Sciatic nerve (tissue), 2 donors: ENCODE measurements around the gene CPE. TPM values are rescaled to one million over a fixed set of nuclear protein-coding genes. Genes with fewer than 3 reads are reported as not detected.

ENCODE experiments used
- ATAC-seq: fragments of 200-7000 bp; cut with Tn5 transposase; one replicate; pipeline ENCODE4 v1.9.1; 2020; ENCODE audit warnings: mild to moderate bottlenecking, moderate library complexity
- DNase-seq: peaks from one replicate; pipeline ENCODE4 v3.0.0-alpha.2; 2020; ENCODE audit warnings: low spot score
- intact Hi-C: fragments of 100-400 bp; cut with DNase I; formaldehyde crosslinking; loops from one replicate; pipeline ENCODE4 v1.14.2; 2022
- total RNA-seq: library from RNA; stranded (reverse); fragmentation: NEBNext Ultra II Directional; extraction: Animal tissue kit (Norgen Biotek cat#: 25700); gene quantifications from one replicate; pipeline ENCODE4 v1.2.1, GENCODE V29; 2021
- donor health status: DM: no; HTN: no; CAD: no.
- donor health status: DM: no; HTN: no; CAD: no.

CPE gene
- total RNA-seq, 1 donor from 2014 or later = 109 TPM

GRCh38 chr4:165393704-165394103, 14.9 kb downstream of the CPE start:
- ATAC-seq (no peak), DNase-seq (no peak)
- intact Hi-C loops = no loop called here

GRCh38 chr4:165394275-165394674, 15.5 kb downstream of the CPE start:
- intact Hi-C loops = no loop called here

DNA sequence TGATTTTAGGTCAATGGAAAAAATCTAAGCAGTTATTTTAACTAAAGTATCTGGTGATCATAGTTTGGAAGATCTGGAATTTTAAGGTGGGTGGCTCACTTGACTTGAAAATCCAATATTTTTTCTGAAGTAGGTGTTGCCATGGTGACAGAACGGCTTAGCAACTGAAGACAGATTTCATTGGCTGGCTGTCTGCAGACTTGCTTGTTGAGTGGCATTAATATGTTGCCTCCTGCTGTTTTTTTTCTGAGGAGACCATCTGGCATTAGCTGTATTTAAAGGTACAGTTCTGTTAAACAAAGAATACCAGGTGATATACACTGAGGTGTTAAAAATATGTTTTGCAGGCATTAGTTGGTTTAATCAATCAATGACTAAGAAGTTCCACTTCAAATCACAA, 19.8 kb downstream of the CPE start:
- intact Hi-C loops = no loop called here
- DNase-seq = no peak
- ATAC-seq = no peak

More at GRCh38 chr4:165394275-165394674, 15.5 kb downstream of the CPE start:
- ATAC-seq = no peak
- DNase-seq = no peak

DNA sequence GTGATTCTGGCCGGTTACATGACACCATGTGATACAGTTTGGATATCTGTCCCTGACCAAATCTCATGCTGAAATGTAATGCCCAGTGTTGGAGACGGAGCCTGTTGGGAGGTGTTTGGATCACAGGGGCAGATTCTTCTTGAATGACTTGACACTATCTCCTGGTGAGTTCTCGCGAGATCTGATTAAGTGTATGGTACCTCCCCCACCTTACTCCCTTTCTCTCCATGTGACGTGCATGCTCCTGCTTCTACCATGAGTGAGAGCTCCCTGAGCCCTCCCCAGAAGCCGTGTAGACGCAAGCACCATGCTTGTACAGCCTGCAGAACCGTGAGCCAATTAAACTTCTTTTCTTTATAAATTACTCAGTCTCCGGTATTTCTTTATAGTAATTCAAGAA, 23.6 kb downstream of the CPE start:
- ATAC-seq (no peak), DNase-seq (no peak)
- intact Hi-C loops = no loop called here

DNA sequence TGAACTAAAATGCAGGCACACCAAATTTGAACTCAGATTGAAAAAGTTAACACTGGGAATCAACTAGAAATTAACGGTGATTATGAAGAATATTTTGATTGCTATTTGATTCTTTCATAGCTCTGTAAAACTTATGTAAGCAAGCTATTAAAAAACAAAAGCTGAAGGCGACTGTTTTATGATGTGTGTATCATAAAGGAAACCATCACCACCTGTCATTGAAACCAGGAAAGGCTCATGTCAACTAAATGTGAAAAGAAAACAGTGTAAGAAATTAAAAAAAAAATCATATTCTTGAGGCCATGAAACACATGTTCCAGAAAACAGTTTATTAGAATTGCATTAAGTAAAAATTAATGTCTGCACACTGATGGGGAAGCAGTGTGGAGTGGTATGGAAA, 24.2 kb downstream of the CPE start:
- intact Hi-C loops = no loop called here
- DNase-seq = no peak
- no peak for ATAC-seq

DNA sequence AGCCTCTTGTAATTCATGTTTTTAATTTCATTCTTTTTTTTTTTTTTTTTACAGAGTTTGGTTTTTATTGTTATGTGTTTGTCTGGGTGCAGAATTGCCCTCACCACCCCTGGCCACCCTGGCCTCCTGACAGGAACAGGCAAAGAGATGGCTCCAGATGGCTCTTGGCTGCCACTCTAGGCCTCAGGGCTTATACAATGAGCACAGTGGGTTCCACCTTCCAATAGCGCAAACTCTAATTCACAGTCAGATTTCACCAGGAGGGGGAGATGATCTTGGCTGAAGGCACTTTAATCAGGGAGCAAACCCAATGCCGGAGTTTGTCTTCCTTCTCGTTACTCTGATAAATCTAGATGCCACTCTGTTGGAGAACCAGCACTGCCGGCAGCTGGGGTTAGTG, 24.8 kb downstream of the CPE start:
- no peak for ATAC-seq
- intact Hi-C loops = no loop called here
- DNase-seq = no peak

GRCh38 chr4:165404080-165404479, 25.3 kb downstream of the CPE start:
- DNase-seq (no peak), ATAC-seq (no peak)
- intact Hi-C loops = no loop called here

GRCh38 chr4:165404696-165405095, 25.9 kb downstream of the CPE start:
- intact Hi-C loops = no loop called here
- ATAC-seq (no peak), DNase-seq (no peak)

DNA sequence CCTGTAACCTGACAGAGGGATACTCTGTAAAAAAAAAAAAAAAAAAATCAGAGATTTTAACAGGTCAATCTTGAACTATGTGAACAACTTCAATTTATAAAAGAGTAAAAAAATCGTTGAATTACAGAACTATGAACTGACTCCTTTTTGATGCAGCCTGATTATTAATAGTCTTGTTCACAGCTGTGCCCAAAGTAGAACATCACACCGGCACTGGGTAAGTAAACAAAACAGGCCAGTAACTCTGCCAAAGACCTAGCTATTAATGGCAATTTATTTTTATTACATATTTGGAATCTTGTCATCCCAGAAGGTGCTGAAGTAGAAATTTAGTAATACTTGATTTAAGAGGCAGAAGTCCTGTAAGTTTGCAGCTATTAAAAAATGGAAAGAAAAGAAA, 31.4 kb downstream of the CPE start:
- DNase-seq (no peak), ATAC-seq (no peak)
- intact Hi-C loops = no loop called here

GRCh38 chr4:165415910-165416309, 37.1 kb downstream of the CPE start:
- intact Hi-C loops = no loop called here
- ATAC-seq = no peak
- no peak for DNase-seq

DNA sequence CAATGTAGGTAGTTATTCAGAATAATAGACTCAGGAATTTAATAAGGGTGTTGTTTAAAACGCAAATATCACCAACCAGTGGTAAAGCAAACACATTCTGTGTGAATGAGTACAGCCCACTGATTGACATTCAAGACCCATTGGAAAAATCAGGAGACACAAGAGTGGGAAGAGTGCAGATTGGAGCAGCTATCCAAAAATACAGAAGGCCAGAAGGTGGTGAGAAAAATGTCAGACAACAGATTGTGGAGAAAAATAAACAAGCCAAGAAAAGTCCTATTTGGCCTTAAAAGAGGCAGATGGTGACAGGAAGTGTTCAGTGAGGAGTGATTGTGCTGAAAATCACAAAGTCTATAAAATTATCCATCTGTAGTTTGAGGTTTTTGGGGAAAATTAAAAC, 39.3 kb downstream of the CPE start:
- DNase-seq (no peak), ATAC-seq (no peak)
- intact Hi-C loops = no loop called here

DNA sequence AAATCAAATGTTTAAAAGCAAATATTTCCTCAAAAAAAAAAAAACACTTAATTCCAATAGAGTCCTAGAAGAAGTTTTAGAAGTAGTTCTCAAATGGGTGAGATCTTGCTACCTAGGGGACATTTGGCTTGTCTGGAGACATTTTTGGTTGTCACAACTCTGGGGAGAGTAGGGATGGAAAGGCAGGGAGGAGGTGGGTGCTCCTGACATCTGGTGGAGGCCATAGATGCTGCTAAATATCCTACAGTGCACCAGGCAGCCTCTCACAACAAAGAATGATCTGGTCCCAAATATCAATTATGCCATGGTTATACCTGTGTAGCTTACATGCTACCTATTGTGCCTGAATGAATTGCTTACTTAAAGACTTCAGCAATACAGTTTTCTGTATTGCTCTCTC, 46.8 kb downstream of the CPE start:
- intact Hi-C loops = no loop called here
- DNase-seq (no peak), ATAC-seq (no peak)

- DNase-seq (no peak), ATAC-seq (no peak)
- intact Hi-C loops = no loop called here
Measured at GRCh38 chr4:165426331-165426730, 47.5 kb downstream of the CPE start.

DNA sequence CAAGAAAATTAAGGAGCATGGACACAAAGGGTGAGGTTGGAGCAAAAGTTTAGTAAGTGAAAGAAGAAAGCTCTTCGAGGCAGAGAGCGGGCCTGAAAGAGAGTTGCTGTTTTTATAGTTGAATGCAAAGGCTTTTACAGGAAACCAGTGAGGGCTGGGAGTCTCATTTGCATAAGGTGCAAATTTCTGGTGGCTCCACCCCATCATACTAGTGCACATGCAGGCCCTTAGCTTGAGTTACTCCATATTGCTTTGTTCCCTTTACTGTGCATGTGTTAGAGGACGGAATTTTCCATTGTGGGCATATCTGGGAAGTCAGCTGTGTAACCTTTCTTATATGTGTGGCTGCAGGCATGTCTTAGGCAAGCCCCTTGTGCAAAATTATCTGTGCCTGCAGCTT, 48.0 kb downstream of the CPE start:
- ATAC-seq = no peak
- no peak for DNase-seq
- intact Hi-C loops = no loop called here

DNA sequence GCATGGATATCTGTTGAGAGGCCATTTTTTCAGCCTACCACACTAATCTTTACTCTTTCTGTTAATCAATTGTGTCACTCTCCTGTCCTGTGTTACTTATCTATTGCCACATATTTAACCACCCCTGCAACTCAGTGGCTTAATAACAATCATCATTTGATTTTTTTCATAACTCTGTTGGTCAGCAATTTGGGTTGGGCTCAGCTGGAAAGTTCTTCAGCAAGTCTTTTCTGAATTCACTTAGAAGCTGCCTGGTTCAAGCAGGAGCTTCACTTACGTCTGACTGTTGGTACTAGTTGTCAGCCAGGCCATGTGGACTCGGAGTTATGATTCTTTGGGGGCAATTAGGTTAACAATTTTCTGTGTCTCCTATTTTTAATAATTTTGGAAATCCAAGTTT, 50.1 kb downstream of the CPE start:
- no peak for DNase-seq
- intact Hi-C loops = no loop called here
- ATAC-seq = no peak

DNA sequence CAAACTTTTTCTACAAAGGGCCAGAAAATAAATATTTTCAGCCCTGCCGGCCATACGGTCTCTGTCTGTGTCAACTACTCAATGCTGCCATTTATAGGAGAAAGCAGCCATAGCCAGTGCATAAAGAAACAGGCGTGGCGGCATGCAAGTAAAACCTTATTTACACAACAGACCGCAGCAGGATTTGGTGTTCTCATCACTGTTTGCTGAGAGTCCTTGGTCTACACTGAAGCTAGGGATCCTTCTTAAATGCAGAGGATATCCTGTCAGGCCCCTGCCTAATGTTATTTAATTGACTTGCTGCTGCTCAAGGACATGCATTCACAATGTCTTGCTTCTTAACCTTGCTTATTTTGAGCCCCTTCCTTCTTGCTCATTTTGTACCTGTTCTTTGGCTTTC, 54.7 kb downstream of the CPE start:
- no peak for DNase-seq
- no peak for ATAC-seq
- intact Hi-C loops = no loop called here

DNA sequence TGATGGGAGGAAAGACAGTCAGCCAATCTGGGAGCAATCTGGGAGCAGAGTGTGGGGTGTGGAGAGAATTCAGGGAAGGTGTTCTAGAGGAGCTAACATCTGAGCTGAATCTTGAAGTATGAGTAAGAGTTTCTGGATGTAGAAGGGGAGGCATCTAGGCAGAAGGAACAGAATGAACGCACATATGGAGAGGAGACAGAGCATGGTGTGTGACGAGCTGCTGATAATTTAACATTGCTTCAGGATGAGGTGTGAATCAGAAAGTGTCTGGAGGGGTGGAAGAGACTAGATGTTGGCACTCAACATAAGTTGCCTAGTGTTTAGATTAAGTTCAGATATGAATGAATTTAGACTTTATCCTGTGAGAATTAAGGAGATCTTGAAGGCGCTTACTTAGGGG, 58.9 kb downstream of the CPE start:
- DNase-seq (no peak), ATAC-seq (no peak)
- intact Hi-C loops = no loop called here

GRCh38 chr4:165439344-165439743, 60.5 kb downstream of the CPE start:
- no peak for ATAC-seq
- no peak for DNase-seq
- intact Hi-C loops = no loop called here

DNA sequence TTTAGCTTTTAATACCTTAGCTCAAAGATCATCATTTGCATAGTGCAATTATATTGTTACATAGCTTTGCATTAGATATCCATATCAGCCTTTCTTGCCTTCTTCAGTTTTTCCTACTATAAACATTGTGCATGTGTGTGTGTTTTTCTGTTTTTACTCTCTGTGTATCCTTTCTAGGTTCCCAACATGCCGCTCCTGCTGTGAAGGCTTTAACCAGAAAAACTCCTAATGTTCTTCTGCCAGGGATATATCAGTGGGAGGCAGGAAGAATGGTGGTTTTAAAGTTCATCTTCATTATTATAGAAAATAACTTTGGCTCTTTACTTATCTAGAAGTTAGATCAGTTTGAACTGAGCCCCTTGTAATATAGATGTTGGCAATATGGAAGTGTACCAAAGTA, 61.2 kb downstream of the CPE start:
- no peak for DNase-seq
- no peak for ATAC-seq
- intact Hi-C loops = no loop called here

DNA sequence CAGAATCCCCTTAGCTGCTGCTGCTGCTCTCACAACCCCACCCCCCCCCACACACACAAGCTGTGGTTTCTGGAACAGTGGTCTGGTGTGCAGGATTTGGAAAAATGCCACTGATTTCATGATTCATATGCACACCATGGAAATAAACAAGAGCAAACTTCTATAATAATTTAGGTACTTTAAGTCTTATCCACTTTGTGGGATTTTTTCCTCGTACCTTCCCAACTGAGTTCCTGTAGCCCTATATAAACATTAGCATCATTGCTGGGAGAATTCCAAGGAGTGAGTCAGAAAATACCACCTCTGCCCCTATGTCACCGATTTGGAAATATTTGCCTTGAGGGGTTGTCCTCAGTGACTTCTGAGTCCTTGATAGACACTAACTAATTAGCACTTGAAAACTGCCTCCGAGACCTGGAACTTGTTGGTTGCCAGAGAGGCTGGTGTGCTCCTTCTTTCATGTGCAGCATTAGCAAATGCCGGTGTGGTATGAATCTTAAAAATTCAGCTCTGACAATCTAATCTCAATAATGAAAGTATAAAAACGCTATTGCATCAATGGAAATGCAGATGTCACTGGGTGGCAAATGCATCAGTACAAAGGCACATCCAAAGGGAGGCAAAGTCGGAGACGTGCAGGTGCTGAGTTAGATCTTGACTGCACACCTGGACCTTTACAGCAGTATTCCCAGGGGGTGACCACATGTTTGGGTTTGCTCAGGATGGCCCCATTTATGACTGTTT, 61.8 kb downstream of the CPE start:
- DNase-seq (no peak), ATAC-seq (no peak)
- intact Hi-C loops = no loop called here

DNA sequence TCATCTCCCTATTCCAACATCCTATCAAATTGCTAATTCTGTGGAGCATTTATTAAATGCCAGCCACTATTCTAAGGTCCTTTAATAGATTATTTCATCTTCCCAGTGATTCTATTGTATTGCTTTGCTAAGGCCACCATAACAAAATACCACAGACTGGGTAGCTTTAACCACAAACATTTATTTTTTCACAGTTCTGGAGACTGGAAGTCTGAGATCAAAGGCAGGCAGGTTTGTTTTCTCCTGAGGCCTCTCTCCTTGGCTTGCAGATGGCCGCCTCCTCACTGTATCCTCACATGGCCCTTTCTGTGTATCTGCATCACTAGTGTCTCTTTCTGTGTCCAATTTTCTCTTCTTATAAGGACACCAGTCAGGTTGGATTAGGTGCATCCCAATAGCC, 64.5 kb downstream of the CPE start:
- DNase-seq (no peak), ATAC-seq (no peak)
- intact Hi-C loops = no loop called here

- DNase-seq = no peak
- no peak for ATAC-seq
- intact Hi-C loops = no loop called here
Measured at GRCh38 chr4:165448700-165449099, 69.9 kb downstream of the CPE start.
